GM23338 (cell line): ENCODE data around the gene CYSTM1.

ENCODE experiments used
- CTCF ChIP-seq, 2 experiments: fragments of 200-600 bp in 1 of 2; sonication (generic) in 1 of 2; conservative IDR thresholded peaks; 2 replicates each; pipeline versions ENCODE4 v1.5.1 to v1.6.1; 2016 to 2017; ENCODE audit warnings: antibody characterized with exemption in 2 of 2, low read depth in 2 of 2, mild to moderate bottlenecking in 2 of 2, moderate library complexity in 1 of 2
- EZH2 ChIP-seq: fragments of 200-600 bp; sonication (generic); IDR thresholded peaks from one replicate; pipeline ENCODE4 v1.8.0; 2017; ENCODE audit warnings: antibody characterized with exemption, mild to moderate bottlenecking, low read depth; ENCODE audit not compliant: unreplicated experiment
- EZH2phosphoT487 ChIP-seq: fragments of 200-600 bp; sonication (generic); IDR thresholded peaks from one replicate; pipeline ENCODE4 v1.8.1; 2018; ENCODE audit warnings: antibody characterized with exemption; ENCODE audit not compliant: unreplicated experiment
- REST ChIP-seq: IDR thresholded peaks from one replicate; pipeline ENCODE4 v1.6.1; 2018; ENCODE audit warnings: antibody characterized with exemption; ENCODE audit not compliant: unreplicated experiment
- STAT1 ChIP-seq: IDR thresholded peaks from one replicate; pipeline ENCODE4 v1.6.1; 2016; ENCODE audit warnings: antibody characterized with exemption; ENCODE audit not compliant: unreplicated experiment

- no peak for TF ChIP-seq CTCF (conservative IDR thresholded peaks at IDR 0.05; ENCODE audit: low read depth in 2 of 2)
- no peak for TF ChIP-seq STAT1
- TF ChIP-seq REST, result no peak
- no peak for TF ChIP-seq EZH2
- no peak for TF ChIP-seq EZH2phosphoT487
Measured at GRCh38 chr5:140245341-140245740, 70.4 kb downstream of the CYSTM1 start.
